HepG2 (cell line): ENCODE measurements around the gene MTHFR. TPM values are rescaled to one million over a fixed set of nuclear protein-coding genes. Genes with fewer than 3 reads are reported as not detected.

ENCODE experiments used
- ATF7-NPFF ChIP-seq: sonication (generic); formaldehyde crosslinking; IDR thresholded peaks from 2 replicates; pipeline ENCODE4 v1.8.1; 2023; ENCODE audit warnings: mild to moderate bottlenecking, low read depth, missing genetic modification reagents, moderate library complexity
- ELF1 ChIP-seq: sonication (generic); formaldehyde crosslinking; IDR thresholded peaks from 2 replicates; pipeline ENCODE4 v1.4.0; 2020; ENCODE audit warnings: missing genetic modification reagents
- IRX3 ChIP-seq: sonication (generic); formaldehyde crosslinking; IDR thresholded peaks from 2 replicates; pipeline ENCODE4 v1.8.1; 2023; ENCODE audit warnings: mild to moderate bottlenecking, low read depth, missing genetic modification reagents, borderline replicate concordance
- KDM6A ChIP-seq: IDR thresholded peaks from 2 replicates; pipeline ENCODE4 v1.6.1; 2016; ENCODE audit warnings: low read depth
- MXD4 ChIP-seq: IDR thresholded peaks from 2 replicates; pipeline ENCODE4 v1.6.1; 2016; ENCODE audit warnings: mild to moderate bottlenecking, missing biosample characterization, missing genetic modification reagents
- MXI1 ChIP-seq: IDR thresholded peaks from 3 replicates; pipeline ENCODE4 v1.6.1; 2012; ENCODE audit warnings: low read depth, low read length, inconsistent platforms, borderline replicate concordance
- NBN ChIP-seq: fragments of 450-650 bp; conservative IDR thresholded peaks from 2 replicates; pipeline ENCODE4 v1.6.1; 2017
- NR0B2 ChIP-seq: sonication (generic); formaldehyde crosslinking; IDR thresholded peaks from 2 replicates; pipeline ENCODE4 v1.4.0; 2020; ENCODE audit warnings: mild to moderate bottlenecking, missing genetic modification reagents
- RERE ChIP-seq: IDR thresholded peaks from 2 replicates; pipeline ENCODE4 v1.6.1; 2016; ENCODE audit warnings: low read depth, missing genetic modification reagents, missing compliant biosample characterization
- SAP130 ChIP-seq: IDR thresholded peaks from 2 replicates; pipeline ENCODE4 v1.6.1; 2016; ENCODE audit warnings: low read depth
- ZFP90 ChIP-seq: sonication (generic); formaldehyde crosslinking; IDR thresholded peaks from 2 replicates; pipeline ENCODE4 v1.8.0; 2022; ENCODE audit warnings: missing genetic modification reagents, mild to moderate bottlenecking, inconsistent platforms, borderline replicate concordance
- ZNF280B ChIP-seq: sonication (generic); formaldehyde crosslinking; IDR thresholded peaks from 2 replicates; pipeline ENCODE4 v1.5.0; 2020; ENCODE audit warnings: missing genetic modification reagents, mild to moderate bottlenecking, borderline replicate concordance
- polyA plus RNA-seq, 8 experiments: library from polyadenylated mRNA; depleted of rRNA in 3 of 8; stranded (reverse) in 7 of 8; unstranded in 1 of 8; fragments of >200 nt; fragmentation: Illumina TruSeq in 4 of 8; extraction: Trizol in 4 of 8; gene quantifications; 2 replicates each; pipeline versions ENCODE4 v1.2.1 to v1.2.3, GENCODE V29; 2011 to 2016; ENCODE audit warnings: low read depth in 4 of 8, missing spikeins in 1 of 8, mixed read lengths in 1 of 8; ENCODE audit not compliant: insufficient read depth in 1 of 8
- total RNA-seq, 5 experiments: library from RNA; depleted of rRNA; stranded (reverse); fragments of >200 nt; fragmentation: Illumina TruSeq; extraction: Trizol; gene quantifications; 2 replicates each; pipeline ENCODE4 v1.2.3, GENCODE V29; 2016; ENCODE audit warnings: low read depth in 1 of 5
- TF ChIP-seq, protein P1 (sequence below): IDR thresholded peaks from 2 replicates; pipeline ENCODE4 v1.4.0; 2020; ENCODE audit warnings: mild to moderate bottlenecking, missing genetic modification reagents
- TF ChIP-seq, protein P2 (sequence below): sonication (generic); formaldehyde crosslinking; IDR thresholded peaks from 2 replicates; pipeline ENCODE4 v1.8.0; 2022; ENCODE audit warnings: low read depth, missing genetic modification reagents

MTHFR gene
- total and polyA plus RNA-seq, 2 of the 13 experiments (the other 11 are each of a cell fraction or from before 2014, with no cell fraction given) = 3.8 to 8.2 TPM

GRCh38 chr1:11735854-11736745, 69.7 kb downstream of the MTHFR start, which contains the start of gene AGTRAP (continued):
- TF ChIP-seq MXI1 (peak; percentile 96; the same call in 2 of the 3 replicates), NR0B2 (no peak), RERE (CRISPR knock-in tag) (no peak), KDM6A (CRISPR knock-in tag) (no peak), SAP130 (CRISPR knock-in tag) (peak; percentile 92), MXD4 (CRISPR knock-in tag) (peak; percentile 48; the same call in 1 of the 2 replicates), ELF1 (CRISPR knock-in tag) (no peak), ATF7-NPFF (CRISPR knock-in tag) (no peak), ZFP90 (CRISPR knock-in tag) (no peak), NBN (no peak), ZNF280B (no peak), IRX3 (CRISPR knock-in tag) (no peak)
- TF ChIP-seq, protein P1, sequence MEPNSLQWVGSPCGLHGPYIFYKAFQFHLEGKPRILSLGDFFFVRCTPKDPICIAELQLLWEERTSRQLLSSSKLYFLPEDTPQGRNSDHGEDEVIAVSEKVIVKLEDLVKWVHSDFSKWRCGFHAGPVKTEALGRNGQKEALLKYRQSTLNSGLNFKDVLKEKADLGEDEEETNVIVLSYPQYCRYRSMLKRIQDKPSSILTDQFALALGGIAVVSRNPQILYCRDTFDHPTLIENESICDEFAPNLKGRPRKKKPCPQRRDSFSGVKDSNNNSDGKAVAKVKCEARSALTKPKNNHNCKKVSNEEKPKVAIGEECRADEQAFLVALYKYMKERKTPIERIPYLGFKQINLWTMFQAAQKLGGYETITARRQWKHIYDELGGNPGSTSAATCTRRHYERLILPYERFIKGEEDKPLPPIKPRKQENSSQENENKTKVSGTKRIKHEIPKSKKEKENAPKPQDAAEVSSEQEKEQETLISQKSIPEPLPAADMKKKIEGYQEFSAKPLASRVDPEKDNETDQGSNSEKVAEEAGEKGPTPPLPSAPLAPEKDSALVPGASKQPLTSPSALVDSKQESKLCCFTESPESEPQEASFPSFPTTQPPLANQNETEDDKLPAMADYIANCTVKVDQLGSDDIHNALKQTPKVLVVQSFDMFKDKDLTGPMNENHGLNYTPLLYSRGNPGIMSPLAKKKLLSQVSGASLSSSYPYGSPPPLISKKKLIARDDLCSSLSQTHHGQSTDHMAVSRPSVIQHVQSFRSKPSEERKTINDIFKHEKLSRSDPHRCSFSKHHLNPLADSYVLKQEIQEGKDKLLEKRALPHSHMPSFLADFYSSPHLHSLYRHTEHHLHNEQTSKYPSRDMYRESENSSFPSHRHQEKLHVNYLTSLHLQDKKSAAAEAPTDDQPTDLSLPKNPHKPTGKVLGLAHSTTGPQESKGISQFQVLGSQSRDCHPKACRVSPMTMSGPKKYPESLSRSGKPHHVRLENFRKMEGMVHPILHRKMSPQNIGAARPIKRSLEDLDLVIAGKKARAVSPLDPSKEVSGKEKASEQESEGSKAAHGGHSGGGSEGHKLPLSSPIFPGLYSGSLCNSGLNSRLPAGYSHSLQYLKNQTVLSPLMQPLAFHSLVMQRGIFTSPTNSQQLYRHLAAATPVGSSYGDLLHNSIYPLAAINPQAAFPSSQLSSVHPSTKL (CRISPR knock-in tag) = peak; percentile 30; the same call in 1 of the 2 replicates
- TF ChIP-seq, protein P2, sequence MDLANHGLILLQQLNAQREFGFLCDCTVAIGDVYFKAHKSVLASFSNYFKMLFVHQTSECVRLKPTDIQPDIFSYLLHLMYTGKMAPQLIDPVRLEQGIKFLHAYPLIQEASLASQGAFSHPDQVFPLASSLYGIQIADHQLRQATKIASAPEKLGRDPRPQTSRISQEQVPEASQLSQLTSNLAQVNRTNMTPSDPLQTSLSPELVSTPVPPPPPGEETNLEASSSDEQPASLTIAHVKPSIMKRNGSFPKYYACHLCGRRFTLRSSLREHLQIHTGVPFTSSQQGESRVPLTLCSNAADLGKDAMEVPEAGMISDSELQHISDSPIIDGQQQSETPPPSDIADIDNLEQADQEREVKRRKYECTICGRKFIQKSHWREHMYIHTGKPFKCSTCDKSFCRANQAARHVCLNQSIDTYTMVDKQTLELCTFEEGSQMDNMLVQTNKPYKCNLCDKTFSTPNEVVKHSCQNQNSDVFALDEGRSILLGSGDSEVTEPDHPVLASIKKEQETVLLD = no peak
